HG02970 (cell line): Measurements from ENCODE around the gene NEUROD1.

Experiments
- ATAC-seq: cut with Tn5 transposase; IDR thresholded peaks from one replicate; pipeline ENCODE4 v1.9.1; 2021; ENCODE audit warnings: mild to moderate bottlenecking, moderate library complexity, moderate number of reproducible peaks; ENCODE audit not compliant: unreplicated experiment, low FRiP score

Gene NEUROD1

DNA sequence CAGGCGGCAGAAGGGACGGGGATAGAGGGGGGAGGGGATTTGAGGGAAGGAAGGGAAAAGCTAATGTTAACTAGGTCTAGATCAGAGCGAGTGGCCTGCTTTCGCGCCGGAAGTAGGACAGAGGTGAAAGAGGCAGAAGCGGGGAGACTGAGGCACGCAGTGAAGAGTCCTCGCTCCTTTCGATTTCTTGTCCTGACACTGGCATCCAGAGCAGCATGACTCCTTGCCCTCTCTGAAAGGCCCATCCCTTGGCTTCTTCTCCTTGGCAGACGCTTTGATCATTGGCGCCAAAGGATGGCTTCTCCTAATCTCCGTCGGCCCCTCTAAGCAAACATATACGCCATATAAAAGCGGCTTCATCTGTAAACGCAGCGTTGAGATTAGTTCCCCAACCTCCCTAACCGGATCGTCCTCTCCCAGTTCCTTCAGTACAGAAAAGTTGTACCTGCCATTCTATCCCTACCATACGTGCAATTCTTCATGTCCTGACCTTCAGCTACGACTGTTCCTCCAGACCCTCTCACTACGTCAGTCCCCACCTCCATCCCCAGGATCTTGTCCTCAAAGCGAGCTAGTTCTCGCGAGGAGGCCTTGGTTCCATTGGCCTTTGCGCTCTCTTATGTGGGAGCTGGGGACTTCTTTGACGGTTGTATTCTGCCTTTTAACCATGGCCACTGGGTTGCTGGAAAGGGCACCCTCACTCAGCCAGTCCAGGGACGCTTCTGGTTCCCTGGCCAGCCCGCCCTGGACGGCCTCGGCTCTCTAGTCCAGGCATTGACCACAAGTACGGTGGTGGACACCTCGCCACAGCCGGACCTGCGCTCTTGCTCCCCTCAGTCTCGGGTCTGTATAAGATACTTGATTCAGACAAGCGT is 857 bp upstream of the NEUROD1 start:
- ATAC-seq: no peak

DNA sequence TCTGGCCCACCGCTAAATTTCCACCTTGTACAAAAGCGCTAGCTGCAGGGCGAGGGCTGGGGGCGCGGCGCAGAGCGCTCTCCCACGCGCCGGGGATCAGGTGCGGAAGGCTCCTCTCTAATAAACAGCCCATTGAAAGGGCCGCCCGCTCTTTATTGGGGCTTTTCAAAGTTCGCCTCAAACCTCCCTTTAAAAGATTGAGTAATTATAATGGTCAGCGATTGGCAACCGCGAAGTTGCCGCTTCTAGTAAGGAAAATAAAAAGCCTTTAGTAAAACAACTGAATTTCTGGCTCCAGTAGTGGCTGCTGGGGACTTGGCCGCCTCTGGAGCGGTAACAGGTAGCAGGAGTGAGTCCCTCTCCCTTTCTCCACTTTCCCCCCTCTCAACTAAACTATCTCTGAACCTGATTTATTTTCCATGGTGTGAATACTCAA is 755 bp downstream of the NEUROD1 start:
- no peak for ATAC-seq

DNA sequence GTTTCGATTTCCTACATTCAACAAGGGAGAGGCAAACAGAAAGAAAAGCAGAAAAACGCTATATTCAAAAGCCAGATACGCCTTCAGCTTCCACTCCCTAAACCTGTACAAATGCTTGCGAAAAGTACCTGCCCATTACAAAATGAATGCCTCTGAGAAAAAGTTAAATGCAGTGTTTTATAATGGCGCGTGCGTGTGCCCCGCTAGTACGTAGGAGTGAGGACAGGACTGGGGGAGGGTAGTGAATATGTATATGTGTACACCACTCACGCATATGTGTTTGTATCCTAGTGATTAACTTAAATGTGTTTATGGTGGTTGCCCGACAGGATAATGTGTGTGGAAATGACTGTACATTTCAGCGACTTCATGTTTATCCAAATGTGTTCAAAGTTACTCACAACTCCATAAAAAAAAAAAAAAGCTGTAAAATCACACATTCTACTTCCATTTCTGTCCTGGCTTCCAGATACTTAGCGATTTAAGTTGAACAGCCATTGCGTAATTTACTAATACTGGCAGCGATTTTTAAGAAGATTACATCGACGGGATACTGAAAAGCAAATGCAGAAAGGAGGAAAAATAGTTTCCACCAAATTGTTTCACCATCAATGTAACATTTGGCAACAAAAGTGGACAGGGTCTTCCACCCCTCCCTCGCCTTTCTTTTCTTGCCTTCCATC is 1.3 kb downstream of the NEUROD1 start:
- no peak for ATAC-seq

DNA sequence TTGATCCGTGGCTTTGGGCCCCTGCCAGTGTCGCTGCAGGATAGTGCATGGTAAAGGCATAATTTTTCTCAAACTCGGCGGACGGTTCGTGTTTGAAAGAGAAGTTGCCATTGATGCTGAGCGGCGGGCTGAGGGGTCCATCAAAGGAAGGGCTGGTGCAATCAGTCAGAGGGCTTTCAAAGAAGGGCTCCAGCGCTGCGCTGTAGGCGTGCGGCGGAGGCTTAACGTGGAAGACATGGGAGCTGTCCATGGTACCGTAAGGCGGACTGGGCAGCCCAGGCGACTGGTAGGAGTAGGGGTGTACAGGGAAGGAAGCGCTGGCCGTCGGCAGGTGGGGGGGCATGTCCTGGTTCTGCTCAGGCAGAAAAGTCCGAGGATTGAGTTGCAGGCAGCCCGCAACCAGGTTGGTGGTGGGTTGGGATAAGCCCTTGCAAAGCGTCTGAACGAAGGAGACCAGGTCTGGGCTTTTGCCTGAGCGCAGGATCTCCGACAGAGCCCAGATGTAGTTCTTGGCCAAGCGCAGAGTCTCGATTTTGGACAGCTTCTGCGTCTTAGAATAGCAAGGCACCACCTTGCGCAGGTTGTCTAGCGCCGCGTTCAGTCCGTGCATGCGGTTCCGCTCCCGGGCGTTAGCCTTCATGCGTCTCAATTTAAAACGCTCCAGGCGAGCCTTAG is 2.3 kb downstream of the NEUROD1 start:
- no peak for ATAC-seq

DNA sequence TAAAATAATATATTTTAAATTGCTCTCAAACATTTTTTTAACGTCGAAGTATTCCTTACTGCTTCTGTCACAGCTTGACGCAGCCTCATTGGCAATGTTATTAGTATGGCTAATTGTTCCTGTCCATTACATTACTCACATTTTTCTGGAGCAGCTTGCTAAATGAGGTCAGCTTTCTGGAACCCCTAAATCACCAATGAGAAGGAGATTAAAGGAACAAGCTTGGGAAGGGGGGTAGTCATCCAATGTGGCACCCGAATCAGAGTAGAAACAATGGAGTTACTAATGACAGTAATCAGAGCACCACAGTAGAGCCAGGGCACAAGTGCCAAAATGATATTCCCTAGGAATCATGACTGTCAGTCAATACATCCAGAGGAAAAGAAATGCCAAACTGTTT is 5.1 kb downstream of the NEUROD1 start:
- no peak for ATAC-seq

DNA sequence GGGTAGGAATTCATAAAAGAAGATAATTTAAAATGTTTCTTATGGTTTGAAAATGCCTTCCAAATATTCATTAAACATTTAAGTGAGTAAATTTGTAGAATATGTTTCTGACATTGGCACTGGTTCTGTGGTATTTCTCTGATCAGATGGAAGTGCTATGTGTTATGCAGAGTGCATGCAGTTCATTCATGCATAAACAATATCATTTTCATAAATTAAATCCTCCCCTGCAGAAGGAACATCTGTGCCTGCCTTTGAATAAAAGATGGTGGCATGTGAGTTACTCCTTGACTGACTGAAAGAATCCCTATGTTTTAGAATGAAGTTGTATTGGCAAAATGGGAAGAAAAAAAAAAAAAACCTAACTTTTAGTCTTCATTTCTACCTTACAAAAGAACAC is 5.9 kb downstream of the NEUROD1 start:
- ATAC-seq: no peak

DNA sequence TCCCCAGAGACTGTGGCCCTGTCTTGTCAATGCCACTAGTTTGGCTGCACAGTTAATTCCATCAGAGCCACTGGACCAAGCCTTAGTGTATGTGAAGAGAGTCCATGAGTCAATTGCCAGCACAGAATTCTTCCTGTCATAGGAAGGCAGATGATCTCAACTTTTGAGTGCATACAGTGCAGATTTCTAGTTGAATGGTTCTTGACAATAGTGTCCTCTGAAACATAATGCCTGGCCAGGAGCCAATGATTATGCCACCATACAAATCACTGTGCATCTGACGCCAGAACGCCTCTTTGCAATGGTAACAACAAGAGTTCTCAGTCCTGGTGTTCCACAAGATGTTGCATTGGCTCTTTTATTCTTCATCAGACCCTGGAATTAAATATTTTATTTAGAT is 7.1 kb downstream of the NEUROD1 start:
- peak; percentile 15 for ATAC-seq

DNA sequence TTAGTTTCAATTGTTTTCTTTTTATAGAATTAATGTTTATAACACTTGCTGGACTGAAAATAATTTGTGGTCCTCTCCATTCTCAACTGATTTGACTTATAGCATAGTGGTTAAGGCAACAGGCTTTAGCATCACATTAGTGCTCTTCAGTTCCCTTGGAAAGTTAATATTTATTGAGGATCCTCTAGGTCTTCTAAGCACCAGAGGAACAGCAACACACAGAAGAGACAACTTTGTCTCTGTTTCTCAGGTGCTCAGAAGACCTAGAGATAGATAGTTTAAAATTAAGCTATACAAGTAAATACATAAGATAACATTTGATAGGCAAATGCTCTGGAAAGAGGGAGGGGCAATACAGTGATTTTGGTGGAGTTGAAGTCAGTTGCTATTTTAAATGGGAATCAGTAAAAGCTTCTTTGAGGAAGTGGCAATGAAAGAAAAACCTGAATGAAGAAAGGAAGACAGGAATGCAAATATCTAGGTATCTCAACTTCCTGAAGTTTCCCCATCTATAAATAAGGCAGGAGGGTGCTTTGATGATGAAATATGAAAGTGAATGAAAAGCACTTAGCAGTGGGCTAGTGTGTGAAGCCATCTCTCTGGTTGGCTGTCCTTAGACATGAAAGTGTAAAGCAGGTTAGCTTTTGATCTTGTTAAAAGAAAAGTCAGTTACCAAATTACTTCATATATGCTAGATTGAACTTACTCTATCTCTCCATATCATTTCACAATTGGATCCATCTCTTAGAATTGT is 7.9 kb downstream of the NEUROD1 start:
- peak; percentile 55 for ATAC-seq

DNA sequence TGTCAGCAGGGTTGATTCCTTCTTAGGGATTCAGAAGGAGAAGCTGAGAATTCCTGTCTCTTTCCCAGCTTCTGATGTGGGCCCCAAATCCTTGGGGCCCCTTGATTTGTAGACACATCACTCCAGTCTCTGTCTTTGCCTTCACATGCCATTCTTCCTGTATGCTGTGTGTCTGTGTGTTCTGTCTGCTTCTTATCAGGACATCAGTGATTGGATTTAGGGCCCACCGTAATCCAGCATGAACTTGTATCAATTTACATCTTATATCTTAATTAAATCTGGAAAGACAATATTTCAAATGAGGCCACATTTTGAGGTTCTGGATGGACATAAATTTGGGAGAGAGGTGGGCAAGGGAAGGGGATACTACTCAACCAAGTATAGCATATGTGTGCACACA is 9.7 kb downstream of the NEUROD1 start:
- ATAC-seq: no peak

DNA sequence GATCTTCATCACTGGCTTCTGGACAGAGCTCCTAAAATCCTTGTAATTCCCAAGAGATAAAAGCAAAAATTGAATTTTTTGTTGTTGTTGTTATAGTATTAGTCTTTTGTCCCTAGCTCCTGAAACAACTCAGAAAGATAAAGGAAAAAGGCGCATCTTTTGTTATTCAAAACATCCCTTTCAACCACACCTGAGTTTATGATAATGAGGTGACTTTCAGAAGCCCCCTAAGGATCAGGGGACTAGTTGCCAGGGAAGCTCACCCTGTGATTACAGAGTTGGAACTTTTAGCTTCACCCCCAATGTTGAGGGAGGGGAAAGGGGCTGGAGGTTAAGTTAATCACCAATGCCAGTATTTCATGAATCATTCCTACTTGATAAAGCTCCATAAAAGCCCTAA is 13.1 kb downstream of the NEUROD1 start:
- ATAC-seq: no peak

DNA sequence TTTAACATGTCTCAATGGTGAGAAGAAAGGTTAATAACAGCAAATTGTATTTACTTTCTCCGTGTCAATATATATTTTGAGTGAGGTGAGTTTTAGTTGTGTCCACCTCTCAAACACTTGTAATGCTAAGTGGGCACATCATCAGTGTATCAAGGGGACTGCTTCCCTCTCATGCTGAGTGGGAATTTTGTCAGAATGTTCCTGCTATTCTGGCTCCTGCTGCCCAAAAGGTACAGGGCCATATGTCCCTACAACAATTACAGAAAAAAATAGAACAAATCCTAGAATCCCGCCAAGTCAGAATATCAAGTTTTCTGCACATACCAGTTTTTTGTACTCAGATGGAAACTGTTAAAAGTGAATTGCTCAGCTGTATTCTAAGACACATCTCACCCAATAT is 18.0 kb downstream of the NEUROD1 start:
- ATAC-seq: no peak

DNA sequence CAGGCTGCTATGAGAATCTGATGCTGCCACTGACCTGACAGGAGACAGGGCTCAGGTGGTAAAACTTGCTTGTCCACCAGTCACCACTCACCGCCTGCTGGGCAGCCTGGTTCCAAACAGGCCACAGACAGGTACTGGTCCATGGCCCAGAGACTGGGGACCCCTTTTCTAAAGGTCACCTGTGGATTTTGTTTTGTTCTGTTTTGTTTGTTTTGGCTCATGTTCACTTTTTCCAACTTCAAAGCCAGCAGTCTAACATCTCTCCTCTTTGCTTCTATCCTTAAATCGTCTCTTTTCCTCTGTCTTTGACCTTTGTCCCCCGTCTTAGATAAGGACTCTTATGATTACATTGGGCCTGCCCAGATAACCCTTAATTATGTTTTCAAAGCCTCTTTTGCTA is 20.1 kb downstream of the NEUROD1 start:
- ATAC-seq: no peak

DNA sequence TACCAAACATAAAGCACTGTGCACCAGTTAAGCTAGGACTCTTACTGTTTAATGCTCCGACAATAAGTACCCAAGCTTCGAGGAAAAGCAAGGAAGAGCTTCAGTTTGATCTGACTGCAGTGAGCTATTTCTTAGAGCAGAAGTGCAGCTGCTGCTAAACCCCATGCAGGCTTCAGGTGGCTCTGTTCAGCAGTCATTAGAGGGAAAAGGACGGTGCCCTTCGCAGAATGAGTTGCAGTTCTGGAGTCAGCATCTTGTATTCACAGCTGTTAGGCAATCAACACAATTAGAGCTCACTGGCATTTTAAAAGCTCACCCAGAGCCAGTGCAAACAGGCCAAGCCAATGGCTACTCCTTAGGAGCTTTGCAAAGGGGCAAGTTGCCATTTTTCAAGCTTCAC is 21.9 kb downstream of the NEUROD1 start:
- no peak for ATAC-seq

DNA sequence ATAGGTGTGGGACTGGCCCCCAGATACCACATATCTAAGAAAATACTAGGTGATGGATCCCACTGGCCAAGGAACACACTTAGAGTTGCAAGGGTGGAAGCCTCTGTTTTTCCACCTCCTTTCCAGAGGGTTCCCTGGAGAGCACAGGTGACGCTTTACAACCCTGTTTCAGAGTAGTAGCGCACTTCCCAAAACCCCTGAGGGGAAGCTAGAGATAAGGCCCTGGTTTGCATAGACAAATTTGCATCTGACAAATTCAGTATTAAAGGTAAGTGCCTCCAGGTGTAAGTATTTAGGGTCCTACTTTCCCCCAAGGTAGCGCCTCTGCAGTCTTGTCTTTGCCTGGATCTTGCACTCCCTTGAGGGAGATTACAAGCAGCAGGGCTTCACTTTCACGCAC is 22.9 kb downstream of the NEUROD1 start:
- ATAC-seq: no peak

DNA sequence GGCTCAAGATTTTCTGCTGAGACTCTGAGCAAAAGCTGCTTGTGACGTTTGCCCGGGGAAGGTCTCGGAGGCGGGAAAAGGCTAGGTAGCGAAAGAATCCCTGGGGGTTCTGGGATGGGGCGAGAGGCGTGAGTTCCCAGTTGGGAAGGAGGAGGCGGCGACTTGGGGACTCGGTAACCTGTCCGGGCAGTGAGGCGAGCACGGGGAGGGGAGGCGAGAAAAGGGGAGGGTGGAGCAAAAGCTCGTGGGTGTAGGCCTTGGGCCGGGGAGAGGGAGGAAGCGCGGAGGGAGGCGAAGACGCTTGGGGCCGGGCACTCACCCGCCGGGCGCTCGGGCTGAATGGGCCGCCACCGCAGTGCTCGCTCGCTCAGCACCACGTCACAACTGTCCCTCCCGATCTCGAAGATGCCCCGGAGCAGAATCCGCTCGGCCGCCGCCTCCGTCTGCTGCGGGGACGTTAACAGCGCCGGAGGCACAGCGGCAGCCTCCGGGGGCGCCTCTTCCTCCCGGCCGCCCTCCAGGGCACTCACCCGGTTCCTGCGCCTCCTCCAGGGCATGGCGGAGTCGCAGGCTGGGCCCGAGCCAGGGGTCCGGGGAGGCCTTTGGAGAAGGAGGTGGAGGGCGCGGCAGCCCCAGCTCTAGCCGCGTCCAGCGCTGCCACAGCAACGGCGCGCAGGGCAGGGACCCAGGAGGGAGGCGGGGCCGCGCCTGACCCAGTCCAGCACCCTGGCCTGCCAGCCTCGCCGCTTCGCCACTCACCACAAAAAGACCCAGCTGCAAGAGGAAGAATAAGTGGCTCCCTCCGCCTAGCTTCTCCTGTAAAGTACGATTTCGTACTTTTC is 23.6 kb downstream of the NEUROD1 start, which contains the start of gene CERKL:
TSS of gene CERKL (minus strand) at position 656 of the 842 bp plus-strand sequence. CDS start at position 557, 99 bp downstream.
- peak; percentile 71 for ATAC-seq

DNA sequence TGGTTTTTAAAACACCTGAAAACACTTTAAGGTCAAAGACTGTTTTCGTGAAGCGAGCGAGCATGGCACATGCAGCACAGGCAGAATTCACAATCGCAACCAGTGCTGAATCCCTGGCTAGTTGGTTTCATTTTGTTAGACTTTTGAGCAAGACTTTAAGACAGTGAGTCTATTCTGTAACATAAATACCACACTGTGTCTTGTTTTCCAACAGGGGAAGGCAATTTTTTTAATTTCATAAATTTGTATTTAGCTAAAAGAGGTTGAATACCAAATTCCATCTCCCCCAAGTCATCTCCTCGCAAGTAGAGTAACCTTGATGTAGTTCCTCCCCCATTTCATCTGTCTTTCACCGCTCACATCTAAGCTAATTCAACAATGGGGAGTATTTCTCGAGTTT is 24.8 kb downstream of the NEUROD1 start:
- no peak for ATAC-seq

DNA sequence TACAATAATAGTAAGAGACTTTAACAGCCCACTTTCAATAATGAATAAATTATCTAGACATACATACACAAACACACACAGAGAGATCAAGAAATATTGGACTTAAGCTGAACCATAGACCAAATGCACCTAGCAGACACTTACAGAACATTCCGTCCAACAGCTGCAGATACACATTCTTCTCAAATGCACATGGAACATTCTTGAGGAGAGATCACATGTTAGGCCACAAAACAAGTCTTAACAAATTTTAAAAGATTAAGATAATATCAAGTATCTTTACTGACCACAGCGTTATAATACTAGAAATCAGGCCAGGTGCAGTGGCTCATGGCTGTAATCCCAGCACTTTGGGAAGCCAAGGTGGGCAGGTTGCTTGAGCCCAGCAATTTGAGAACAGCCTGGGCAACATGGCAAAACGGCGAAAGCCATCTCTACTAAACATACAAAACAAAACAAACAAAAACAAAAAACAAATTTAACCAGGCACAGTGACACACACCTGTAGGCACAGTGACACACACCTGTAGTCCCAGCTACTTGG is 30.8 kb downstream of the NEUROD1 start:
- ATAC-seq: no peak

DNA sequence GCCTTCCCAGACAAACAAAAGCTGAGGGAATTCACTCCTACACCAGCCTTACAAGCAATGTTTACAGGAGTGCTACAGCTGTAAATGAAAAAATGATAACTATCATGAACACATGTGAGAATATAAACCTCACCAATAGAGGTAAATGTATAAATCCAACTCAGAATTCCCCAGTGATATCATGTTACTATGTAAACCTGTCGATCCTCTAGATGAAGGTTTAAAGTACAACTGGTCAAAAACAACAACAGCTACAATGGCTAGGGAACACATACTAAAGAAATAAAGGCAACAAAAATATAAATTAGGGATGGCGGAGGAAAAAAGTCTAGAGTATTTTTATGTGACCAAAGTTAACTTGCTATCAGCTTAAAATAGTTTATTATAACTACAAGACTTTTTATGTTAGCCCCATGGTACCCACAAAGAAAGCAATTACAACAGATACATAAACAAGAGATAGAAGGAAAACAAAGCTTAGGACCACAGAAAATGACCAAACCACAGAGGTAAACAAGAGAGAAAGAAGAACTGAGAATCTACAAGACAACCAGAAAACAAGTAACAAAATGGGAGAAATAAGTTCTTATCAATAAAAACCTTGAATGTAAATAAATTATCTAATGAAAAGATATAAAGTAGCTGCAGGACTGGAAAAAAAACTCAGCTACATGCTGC is 31.7 kb downstream of the NEUROD1 start:
- no peak for ATAC-seq
